HEK293 (cell line): ENCODE measurements around the gene ZBTB18.

ENCODE experiments used
- CTCF ChIA-PET: fragments of 350-600 bp; formaldehyde crosslinking; extraction: SDS; loops from one replicate; lab custom pipeline; 2021; ENCODE audit warnings: antibody characterized with exemption; lab: Yijun Ruan, JAX
- POLR2A ChIA-PET: fragments of 300-600 bp; formaldehyde crosslinking; extraction: SDS; loops from one replicate; lab custom pipeline; 2020; ENCODE audit warnings: antibody characterized with exemption, inconsistent platforms; lab: Yijun Ruan, JAX
- H3K27ac ChIP-seq: fragments of 200-500 bp; sonication (Bioruptor generic); 2 replicates; pipeline ENCODE4 v1.5.1; 2014; ENCODE audit warnings: low read depth, low read length, control low read depth, inconsistent platforms; ENCODE audit errors: extremely low read depth
- H3K36me3 ChIP-seq, 2 experiments: fragments of 200-500 bp in 1 of 2; sonication (Bioruptor generic) in 1 of 2; 1 replicate in 1 of 2; 2 replicates in 1 of 2; pipeline ENCODE4 v1.5.1; 2014 to 2017; ENCODE audit warnings: inconsistent platforms in 2 of 2, low read length in 2 of 2; ENCODE audit not compliant: control insufficient read depth in 2 of 2, insufficient read depth in 1 of 2
- H3K4me1 ChIP-seq: fragments of 200-500 bp; sonication (Bioruptor generic); 2 replicates; pipeline ENCODE4 v1.5.1; 2014; ENCODE audit warnings: mild to moderate bottlenecking, low read length, inconsistent platforms; ENCODE audit not compliant: control insufficient read depth, insufficient read depth
- H3K4me3 ChIP-seq: 2 replicates; pipeline ENCODE4 v1.5.1; 2011; ENCODE audit warnings: low read depth, mild to moderate bottlenecking, control low read depth, low read length, moderate library complexity
- H3K9me3 ChIP-seq: fragments of 200-500 bp; sonication (Bioruptor generic); 2 replicates; pipeline ENCODE4 v1.5.1; 2014; ENCODE audit warnings: low read depth, low read length, inconsistent platforms; ENCODE audit not compliant: control insufficient read depth, insufficient read depth
- PRDM4 ChIP-seq: fragments of 450-650 bp; formaldehyde crosslinking; IDR thresholded peaks from 2 replicates; pipeline ENCODE4 v1.5.1; 2017; ENCODE audit warnings: missing biosample characterization, missing genetic modification characterization
- ZBTB8A ChIP-seq: fragments of 450-650 bp; formaldehyde crosslinking; IDR thresholded peaks from 2 replicates; pipeline ENCODE4 v1.5.1; 2016; ENCODE audit warnings: missing biosample characterization, missing genetic modification characterization
- ZFP3 ChIP-seq: fragments of 450-650 bp; formaldehyde crosslinking; IDR thresholded peaks from 2 replicates; pipeline ENCODE4 v1.5.1; 2016; ENCODE audit warnings: low read depth, missing biosample characterization, missing genetic modification characterization
- ZNF18 ChIP-seq: fragments of 450-650 bp; formaldehyde crosslinking; IDR thresholded peaks from 2 replicates; pipeline ENCODE4 v1.5.1; 2016; ENCODE audit warnings: missing biosample characterization, missing genetic modification characterization
- ZNF202 ChIP-seq: fragments of 450-650 bp; formaldehyde crosslinking; IDR thresholded peaks from 2 replicates; pipeline ENCODE4 v1.5.1; 2016; ENCODE audit warnings: missing biosample characterization, missing genetic modification characterization, borderline replicate concordance
- ZNF311 ChIP-seq: fragments of 450-650 bp; formaldehyde crosslinking; IDR thresholded peaks from 2 replicates; pipeline ENCODE4 v1.5.1; 2017; ENCODE audit warnings: missing biosample characterization, missing genetic modification characterization, borderline replicate concordance
- ZNF366 ChIP-seq: fragments of 450-650 bp; formaldehyde crosslinking; conservative IDR thresholded peaks from 2 replicates; pipeline ENCODE4 v1.5.1; 2016; ENCODE audit warnings: missing biosample characterization, missing genetic modification characterization
- ZNF501 ChIP-seq: fragments of 450-650 bp; formaldehyde crosslinking; IDR thresholded peaks from 2 replicates; pipeline ENCODE4 v1.5.1; 2016; ENCODE audit warnings: missing biosample characterization, missing genetic modification characterization
- ZNF629 ChIP-seq: fragments of 450-650 bp; formaldehyde crosslinking; IDR thresholded peaks from 2 replicates; pipeline ENCODE4 v1.5.1; 2017; ENCODE audit warnings: missing biosample characterization, missing genetic modification characterization
- ZNF660 ChIP-seq: fragments of 450-650 bp; IDR thresholded peaks from 2 replicates; pipeline ENCODE4 v1.5.1; 2018; ENCODE audit warnings: missing biosample characterization, mild to moderate bottlenecking, missing genetic modification characterization
- ZNF747 ChIP-seq: fragments of 450-650 bp; formaldehyde crosslinking; IDR thresholded peaks from 2 replicates; pipeline ENCODE4 v1.5.1; 2016; ENCODE audit warnings: missing biosample characterization, missing genetic modification characterization
- TF ChIP-seq, protein P1 (sequence below): fragments of 450-650 bp; formaldehyde crosslinking; conservative IDR thresholded peaks from 2 replicates; pipeline ENCODE4 v1.5.1; 2016; ENCODE audit warnings: low read depth, missing biosample characterization, missing genetic modification characterization
- TF ChIP-seq, protein P2 (sequence below): fragments of 450-650 bp; formaldehyde crosslinking; IDR thresholded peaks from 2 replicates; pipeline ENCODE4 v1.5.1; 2016; ENCODE audit warnings: missing biosample characterization, missing genetic modification characterization

Gene ZBTB18

GRCh38 chr1:244006961-244007360 lies 44.1 kb upstream of the ZBTB18 start (continued):
- TF ChIP-seq PRDM4 (tag by site-specific recombination) (no peak), ZNF501 (tag by site-specific recombination) (no peak), ZFP3 (tag by site-specific recombination) (no peak), ZNF18 (tag by site-specific recombination) (no peak)

GRCh38 chr1:244010191-244010590 lies 40.9 kb upstream of the ZBTB18 start:
- ChIA-PET POLR2A (no interaction called here), CTCF (no interaction called here)
- TF ChIP-seq ZNF629 (tag by site-specific recombination) (peak; percentile 60; the same call in 1 of the 2 replicates), ZNF747 (tag by site-specific recombination) (no peak)
- Histone ChIP-seq H3K4me1 (no peaks in the 10 kb centered on the region), H3K36me3 (no peaks in the 10 kb centered on the region), H3K27ac (no peak overlapping the region), H3K4me3 (no peak overlapping the region), H3K9me3 (no peaks in the 10 kb centered on the region)

DNA sequence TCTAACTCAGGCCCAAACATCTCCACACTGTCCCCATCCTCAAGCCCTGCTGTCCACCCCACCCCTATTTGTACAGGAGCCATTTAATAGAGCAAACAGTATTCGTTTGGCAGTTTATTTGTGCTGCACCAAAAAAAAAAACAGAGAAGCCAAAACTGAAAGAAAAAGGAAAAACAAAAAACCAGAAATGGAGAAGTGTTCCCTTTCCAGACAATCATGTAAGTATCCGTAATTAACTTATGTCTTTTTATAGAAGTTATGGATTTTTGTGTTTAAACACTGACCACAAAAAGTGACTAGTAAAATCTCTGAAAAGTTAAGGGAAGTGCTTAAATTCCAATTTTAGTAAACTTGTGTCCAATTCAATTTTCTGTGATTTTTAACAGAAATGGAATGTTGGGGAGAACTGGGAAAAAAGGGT lies 40.4 kb upstream of the ZBTB18 start:
- CTCF ChIA-PET, result no interaction called here
- Histone ChIP-seq H3K4me3 (no peak overlapping the region), H3K27ac (no peak overlapping the region), H3K36me3 (no peaks in the 10 kb centered on the region), H3K4me1 (no peaks in the 10 kb centered on the region), H3K9me3 (no peaks in the 10 kb centered on the region)
- POLR2A ChIA-PET, result no interaction called here
- no peak for TF ChIP-seq ZNF311
- no peak for TF ChIP-seq ZNF660 (tag by site-specific recombination)
- TF ChIP-seq, protein P1, sequence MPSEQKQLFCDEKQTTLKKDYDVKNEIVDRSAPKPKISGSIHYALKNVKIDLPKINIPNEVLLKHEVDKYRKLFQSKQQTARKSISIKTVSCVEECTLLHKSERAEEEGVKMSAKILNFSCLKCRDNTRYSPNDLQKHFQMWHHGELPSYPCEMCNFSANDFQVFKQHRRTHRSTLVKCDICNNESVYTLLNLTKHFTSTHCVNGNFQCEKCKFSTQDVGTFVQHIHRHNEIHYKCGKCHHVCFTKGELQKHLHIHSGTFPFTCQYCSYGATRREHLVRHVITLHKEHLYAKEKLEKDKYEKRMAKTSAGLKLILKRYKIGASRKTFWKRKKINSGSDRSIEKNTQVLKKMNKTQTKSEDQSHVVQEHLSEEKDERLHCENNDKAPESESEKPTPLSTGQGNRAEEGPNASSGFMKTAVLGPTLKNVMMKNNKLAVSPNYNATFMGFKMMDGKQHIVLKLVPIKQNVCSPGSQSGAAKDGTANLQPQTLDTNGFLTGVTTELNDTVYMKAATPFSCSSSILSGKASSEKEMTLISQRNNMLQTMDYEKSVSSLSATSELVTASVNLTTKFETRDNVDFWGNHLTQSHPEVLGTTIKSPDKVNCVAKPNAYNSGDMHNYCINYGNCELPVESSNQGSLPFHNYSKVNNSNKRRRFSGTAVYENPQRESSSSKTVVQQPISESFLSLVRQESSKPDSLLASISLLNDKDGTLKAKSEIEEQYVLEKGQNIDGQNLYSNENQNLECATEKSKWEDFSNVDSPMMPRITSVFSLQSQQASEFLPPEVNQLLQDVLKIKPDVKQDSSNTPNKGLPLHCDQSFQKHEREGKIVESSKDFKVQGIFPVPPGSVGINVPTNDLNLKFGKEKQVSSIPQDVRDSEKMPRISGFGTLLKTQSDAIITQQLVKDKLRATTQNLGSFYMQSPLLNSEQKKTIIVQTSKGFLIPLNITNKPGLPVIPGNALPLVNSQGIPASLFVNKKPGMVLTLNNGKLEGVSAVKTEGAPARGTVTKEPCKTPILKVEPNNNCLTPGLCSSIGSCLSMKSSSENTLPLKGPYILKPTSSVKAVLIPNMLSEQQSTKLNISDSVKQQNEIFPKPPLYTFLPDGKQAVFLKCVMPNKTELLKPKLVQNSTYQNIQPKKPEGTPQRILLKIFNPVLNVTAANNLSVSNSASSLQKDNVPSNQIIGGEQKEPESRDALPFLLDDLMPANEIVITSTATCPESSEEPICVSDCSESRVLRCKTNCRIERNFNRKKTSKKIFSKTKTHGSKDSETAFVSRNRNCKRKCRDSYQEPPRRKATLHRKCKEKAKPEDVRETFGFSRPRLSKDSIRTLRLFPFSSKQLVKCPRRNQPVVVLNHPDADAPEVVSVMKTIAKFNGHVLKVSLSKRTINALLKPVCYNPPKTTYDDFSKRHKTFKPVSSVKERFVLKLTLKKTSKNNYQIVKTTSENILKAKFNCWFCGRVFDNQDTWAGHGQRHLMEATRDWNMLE, result no peak
- TF ChIP-seq ZNF202, result no peak
- TF ChIP-seq, protein P2, sequence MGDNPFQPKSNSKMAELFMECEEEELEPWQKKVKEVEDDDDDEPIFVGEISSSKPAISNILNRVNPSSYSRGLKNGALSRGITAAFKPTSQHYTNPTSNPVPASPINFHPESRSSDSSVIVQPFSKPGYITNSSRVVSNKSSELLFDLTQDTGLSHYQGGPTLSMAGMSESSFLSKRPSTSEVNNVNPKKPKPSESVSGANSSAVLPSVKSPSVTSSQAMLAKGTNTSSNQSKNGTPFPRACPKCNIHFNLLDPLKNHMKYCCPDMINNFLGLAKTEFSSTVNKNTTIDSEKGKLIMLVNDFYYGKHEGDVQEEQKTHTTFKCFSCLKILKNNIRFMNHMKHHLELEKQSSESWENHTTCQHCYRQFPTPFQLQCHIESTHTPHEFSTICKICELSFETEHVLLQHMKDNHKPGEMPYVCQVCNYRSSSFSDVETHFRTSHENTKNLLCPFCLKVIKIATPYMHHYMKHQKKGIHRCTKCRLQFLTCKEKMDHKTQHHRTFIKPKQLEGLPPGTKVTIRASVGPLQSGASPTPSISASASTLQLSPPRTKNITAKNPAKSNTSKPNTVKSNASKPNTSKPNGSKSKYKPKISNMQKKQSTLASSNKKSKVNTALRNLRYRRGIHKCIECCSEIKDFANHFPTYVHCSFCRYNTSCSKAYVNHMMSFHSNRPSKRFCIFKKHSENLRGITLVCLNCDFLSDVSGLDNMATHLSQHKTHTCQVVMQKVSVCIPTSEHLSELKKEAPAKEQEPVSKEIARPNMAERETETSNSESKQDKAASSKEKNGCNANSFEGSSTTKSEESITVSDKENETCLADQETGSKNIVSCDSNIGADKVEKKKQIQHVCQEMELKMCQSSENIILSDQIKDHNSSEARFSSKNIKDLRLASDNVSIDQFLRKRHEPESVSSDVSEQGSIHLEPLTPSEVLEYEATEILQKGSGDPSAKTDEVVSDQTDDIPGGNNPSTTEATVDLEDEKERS (tag by site-specific recombination), result no peak
- TF ChIP-seq ZNF366, result no peak
- no peak for TF ChIP-seq ZBTB8A (tag by site-specific recombination)
